Lower leg skin (tissue), 4 donors: ENCODE results near the gene VCAM1. TPM values are rescaled to one million over a fixed set of nuclear protein-coding genes. Genes with fewer than 3 reads are reported as not detected.
"Not testable (repeated sequence)": the region's sequence is repeated elsewhere in the genome, so short reads cannot be mapped to it uniquely, and the experiment has no call there.

Experiments used
- DNase-seq, 2 donors: peaks; one replicate each; pipeline ENCODE4 v3.0.0-alpha.2; 2019; ENCODE audit warnings: low spot score in 2 of 2
- H3K4me3 ChIP-seq: fragments of 200-600 bp; sonication (generic); 2 replicates; pipeline ENCODE4 v1.5.1; 2017; ENCODE audit warnings: mild to moderate bottlenecking, low read depth; ENCODE audit not compliant: poor library complexity, severe bottlenecking
- POLR2A ChIP-seq, 2 donors: fragments of 450-650 bp; IDR thresholded peaks; one replicate each; pipeline ENCODE4 v1.6.1; 2016 to 2017; ENCODE audit warnings: antibody characterized with exemption in 2 of 2, mild to moderate bottlenecking in 1 of 2, moderate library complexity in 1 of 2
- WGBS, 2 donors: methylation state at CpG; one replicate each; pipeline ENCODE4 v1.1.5; 2018; 5-methylcytosine and 5-hydroxymethylcytosine counted together
- intact Hi-C: fragments of 100-400 bp; cut with DNase I; formaldehyde crosslinking; loops from one replicate; pipeline ENCODE4 v1.15.0; 2023; ENCODE audit warnings: low total_unique reads
- total RNA-seq, 4 donors: library from RNA; depleted of rRNA; stranded (reverse); fragments of >200 nt; gene quantifications; one replicate each; pipeline ENCODE4 v1.1.0, GENCODE V29; 2016
- TF ChIP-seq, protein P1 (sequence below), 3 donors: fragments of 450-650 bp; IDR thresholded peaks; one replicate each; pipeline ENCODE4 v1.5.1; 2016; ENCODE audit warnings: antibody characterized with exemption in 3 of 3, mild to moderate bottlenecking in 3 of 3, moderate library complexity in 2 of 3

The VCAM1 gene
- total RNA-seq, 4 donors from 2014 or later: 0.25 to 3.1 (median 0.92) TPM

DNA sequence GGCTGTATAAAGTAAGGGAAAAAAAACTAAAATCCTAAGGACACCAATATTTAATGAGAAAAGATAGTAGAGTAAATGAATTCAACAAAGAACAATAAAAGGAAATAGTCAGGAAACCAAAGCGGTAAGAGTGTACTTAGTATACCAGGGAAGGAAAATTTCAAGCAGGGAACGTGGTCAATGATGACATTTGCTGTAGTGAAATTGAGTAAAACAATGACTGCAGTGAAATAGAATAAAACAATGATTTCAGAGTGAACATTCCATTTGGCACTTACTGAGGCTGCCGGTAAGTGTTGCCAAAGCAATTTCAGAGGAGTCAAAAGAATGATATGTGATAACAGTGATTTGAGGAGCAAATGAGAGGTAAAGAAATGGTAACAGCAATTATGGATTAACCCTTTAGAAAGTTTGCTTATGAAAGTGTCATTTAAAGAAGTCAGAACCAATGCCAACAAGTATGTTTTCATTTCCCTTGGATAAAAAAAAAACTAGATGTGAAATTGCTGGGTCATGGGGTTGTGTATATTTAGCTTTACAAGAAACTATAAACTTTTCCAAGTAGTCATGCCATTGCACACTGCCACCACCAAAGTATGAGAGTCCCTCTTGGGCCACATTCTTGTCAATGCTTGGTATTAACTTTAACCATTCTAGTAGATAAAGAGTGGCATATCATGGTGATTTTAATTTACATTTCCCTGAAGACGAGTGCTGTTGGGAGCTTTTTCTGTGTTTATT lies 50.5 kb downstream of the VCAM1 start:
- 60 to 64% methylated on average over 4 of the region's 4 CpGs for WGBS, 2 donors
- no peak overlapping the region for H3K4me3 ChIP-seq
- intact Hi-C loops: no loop called here
- no peak for DNase-seq
- no peak for TF ChIP-seq POLR2A (IDR thresholded peaks at IDR 0.05)
- TF ChIP-seq, protein P1, sequence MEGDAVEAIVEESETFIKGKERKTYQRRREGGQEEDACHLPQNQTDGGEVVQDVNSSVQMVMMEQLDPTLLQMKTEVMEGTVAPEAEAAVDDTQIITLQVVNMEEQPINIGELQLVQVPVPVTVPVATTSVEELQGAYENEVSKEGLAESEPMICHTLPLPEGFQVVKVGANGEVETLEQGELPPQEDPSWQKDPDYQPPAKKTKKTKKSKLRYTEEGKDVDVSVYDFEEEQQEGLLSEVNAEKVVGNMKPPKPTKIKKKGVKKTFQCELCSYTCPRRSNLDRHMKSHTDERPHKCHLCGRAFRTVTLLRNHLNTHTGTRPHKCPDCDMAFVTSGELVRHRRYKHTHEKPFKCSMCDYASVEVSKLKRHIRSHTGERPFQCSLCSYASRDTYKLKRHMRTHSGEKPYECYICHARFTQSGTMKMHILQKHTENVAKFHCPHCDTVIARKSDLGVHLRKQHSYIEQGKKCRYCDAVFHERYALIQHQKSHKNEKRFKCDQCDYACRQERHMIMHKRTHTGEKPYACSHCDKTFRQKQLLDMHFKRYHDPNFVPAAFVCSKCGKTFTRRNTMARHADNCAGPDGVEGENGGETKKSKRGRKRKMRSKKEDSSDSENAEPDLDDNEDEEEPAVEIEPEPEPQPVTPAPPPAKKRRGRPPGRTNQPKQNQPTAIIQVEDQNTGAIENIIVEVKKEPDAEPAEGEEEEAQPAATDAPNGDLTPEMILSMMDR (IDR thresholded peaks at IDR 0.05): no peak

DNA sequence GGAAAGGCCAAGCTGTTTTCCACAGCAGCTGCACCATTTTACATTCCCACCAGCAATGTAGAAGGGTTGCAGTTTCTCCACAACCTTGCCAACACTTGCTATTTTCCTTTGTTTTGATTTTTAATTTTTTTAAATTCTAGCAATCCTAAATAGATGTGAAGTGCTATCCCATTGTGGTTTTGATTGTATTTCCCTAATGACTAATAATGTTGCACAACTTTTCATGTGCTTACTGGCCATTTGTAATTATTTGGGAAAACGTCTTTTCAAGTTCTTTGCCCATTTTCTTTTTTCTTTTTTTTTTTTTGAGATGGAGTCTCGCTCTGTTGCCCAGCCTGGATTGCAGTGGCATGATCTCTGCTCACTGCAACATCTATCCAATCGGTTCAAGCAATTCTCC lies 53.9 kb downstream of the VCAM1 start:
- DNase-seq: no peak
- H3K4me3 ChIP-seq: no peak overlapping the region
- intact Hi-C loops: no loop called here
- no peak for TF ChIP-seq POLR2A (IDR thresholded peaks at IDR 0.05)
- TF ChIP-seq, protein P1 (IDR thresholded peaks at IDR 0.05): no peak
- 70 to 77% methylated on average over 3 of the region's 3 CpGs for WGBS, 2 donors

DNA sequence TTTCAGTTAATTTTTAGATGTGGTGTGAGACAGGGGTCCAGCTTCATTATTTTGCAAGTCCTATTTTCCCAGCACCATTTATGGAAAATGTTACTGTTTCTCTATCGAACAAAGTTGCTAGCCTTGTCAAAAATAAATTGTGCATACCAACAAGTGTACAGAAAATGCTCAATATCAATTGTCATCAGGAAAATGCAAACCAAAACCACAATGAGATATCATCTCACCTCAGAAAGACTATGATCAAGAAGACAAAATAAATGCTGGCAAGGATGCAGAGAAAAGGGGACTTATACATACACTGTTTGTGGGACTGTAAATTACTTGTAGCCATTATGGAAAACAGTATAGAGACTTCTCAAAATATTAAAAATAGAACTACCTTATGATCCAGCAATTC lies 54.8 kb downstream of the VCAM1 start:
- WGBS, 2 donors: 86 to 88% methylated on average over 1 of the region's 1 CpG
- intact Hi-C loops: no loop called here

DNA sequence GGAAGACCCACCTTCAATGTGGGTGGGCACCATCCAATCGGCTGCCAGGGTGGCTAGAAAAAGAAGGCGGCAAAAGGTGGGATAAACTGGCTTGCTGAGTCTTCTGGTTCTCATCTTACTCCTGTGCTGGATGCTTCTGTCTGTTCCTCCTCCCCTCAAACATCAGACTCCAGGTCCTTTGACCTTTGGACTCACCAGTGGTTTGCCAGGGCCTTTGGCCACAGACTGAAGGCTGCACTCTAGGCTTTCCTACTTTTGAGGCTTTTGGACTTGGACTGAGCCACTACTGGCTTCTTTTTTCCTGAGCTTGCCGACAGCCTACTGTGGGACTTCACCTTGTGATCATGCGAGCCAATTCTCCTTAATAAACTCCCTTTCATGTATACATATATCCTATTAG lies 55.9 kb downstream of the VCAM1 start:
- no peak for DNase-seq
- TF ChIP-seq, protein P1 (IDR thresholded peaks at IDR 0.05): no peak
- no peak for TF ChIP-seq POLR2A (IDR thresholded peaks at IDR 0.05)
- intact Hi-C loops: no loop called here
- WGBS, 2 donors: 90 to 92% methylated on average over 4 of the region's 4 CpGs
- H3K4me3 ChIP-seq: no peak overlapping the region

More for the DNA sequence above, 54.8 kb downstream of the VCAM1 start:
- TF ChIP-seq, protein P1 (IDR thresholded peaks at IDR 0.05): no peak
- no peak for TF ChIP-seq POLR2A (IDR thresholded peaks at IDR 0.05)
- H3K4me3 ChIP-seq: no peak overlapping the region
- DNase-seq: no peak

DNA sequence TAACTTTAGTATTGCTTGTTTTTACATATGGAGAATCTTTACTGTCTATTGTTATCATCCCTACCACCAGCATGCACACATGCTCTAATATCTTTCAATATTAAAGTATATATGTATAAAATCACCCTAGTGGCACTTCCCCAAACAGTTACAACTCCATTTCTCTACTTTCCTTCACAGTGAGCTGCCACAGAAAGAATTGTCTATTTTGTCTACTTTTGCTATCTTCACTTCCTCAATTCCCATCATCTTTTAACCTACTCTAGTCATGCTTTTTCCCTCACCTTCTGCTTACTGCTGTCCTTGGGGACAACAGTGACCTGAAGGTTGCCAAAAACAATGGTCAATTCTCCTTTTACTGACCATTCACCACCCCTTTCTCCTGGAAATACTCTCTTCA lies 59.2 kb downstream of the VCAM1 start:
- intact Hi-C loops: no loop called here
- H3K4me3 ChIP-seq: no peak overlapping the region
- TF ChIP-seq, protein P1 (IDR thresholded peaks at IDR 0.05): no peak
- TF ChIP-seq POLR2A (IDR thresholded peaks at IDR 0.05): no peak
- DNase-seq: no peak

DNA sequence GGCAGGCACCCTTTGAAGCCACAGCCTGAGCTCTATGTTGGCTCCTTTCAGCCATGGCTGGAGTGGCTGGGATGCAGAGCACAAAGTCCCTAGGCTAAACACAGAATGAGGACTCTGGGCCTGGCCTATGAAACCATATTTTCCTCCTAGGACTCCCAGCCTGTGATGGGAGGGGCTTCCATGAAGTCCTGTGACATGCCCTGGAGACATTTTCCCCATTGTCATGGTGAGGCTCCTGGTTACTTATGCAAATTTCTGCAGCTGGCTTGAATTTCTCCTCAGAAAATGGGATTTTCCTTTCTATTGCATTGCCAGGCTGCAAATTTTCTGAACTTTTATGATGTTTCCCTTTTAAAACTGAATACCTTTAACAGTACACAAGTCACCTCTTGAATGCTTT lies 61.3 kb downstream of the VCAM1 start:
- intact Hi-C loops: no loop called here
- DNase-seq: no peak
- no peak for TF ChIP-seq POLR2A (IDR thresholded peaks at IDR 0.05)
- TF ChIP-seq, protein P1 (IDR thresholded peaks at IDR 0.05): no peak
- no peak overlapping the region for H3K4me3 ChIP-seq

DNA sequence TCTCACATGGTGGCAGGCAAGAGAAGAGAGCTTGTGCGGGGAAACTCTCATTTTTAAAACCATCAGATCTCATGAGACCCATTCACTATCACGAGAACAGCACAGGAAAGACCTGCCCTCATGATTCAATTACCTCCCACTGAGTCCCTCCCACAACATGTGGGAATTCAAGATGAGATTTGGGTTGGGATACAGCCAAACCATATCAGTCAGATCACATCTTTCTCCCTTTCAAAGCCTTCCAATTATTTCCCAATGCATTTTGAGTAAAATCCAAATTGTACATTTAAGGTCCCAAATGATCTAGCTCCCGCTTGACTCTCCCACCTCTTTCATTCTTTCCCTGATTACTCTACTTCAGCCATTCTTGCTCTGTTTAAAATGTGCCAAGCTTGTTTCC lies 62.2 kb downstream of the VCAM1 start:
- DNase-seq, H3K4me3 ChIP-seq, intact Hi-C loops: not testable (repeated sequence)
- 68 to 78% methylated on average over 3 of the region's 3 CpGs for WGBS, 2 donors
